HCT116 (cell line): ENCODE results near the gene ITGA11.

Source experiments
- ATF3 ChIP-seq: IDR thresholded peaks from 2 replicates; pipeline ENCODE4 v1.6.1; 2012
- CBX3 ChIP-seq: IDR thresholded peaks from 2 replicates; pipeline ENCODE4 v1.6.1; 2012; ENCODE audit warnings: low read depth
- CTCF ChIP-seq, 3 experiments: fragments of 200-600 bp in 1 of 3; sonication (generic) in 1 of 3; IDR thresholded peaks in 2 of 3; conservative IDR thresholded peaks in 1 of 3; 2 replicates each; pipeline ENCODE4 v1.5.1; 2012 to 2017; ENCODE audit warnings: low read depth in 2 of 3, low read length in 2 of 3, antibody characterized with exemption in 1 of 3, borderline replicate concordance in 1 of 3, control low read depth in 1 of 3, mild to moderate bottlenecking in 1 of 3, mixed read lengths in 1 of 3, mixed run types in 1 of 3, moderate library complexity in 1 of 3; ENCODE audit not compliant: insufficient read depth in 1 of 3
- JUND ChIP-seq: IDR thresholded peaks from 2 replicates; pipeline ENCODE4 v1.6.1; 2012
- MAX ChIP-seq: IDR thresholded peaks from 2 replicates; pipeline ENCODE4 v1.6.1; 2012
- POLR2A ChIP-seq: IDR thresholded peaks from 2 replicates; pipeline ENCODE4 v1.7.0; 2011; ENCODE audit warnings: borderline replicate concordance; ENCODE audit not compliant: insufficient read depth, insufficient read length; ENCODE audit errors: extremely low read depth
- POLR2AphosphoS5 ChIP-seq: IDR thresholded peaks from 2 replicates; pipeline ENCODE4 v1.6.1; 2011; ENCODE audit warnings: mild to moderate bottlenecking, low read depth, low read length, moderate library complexity
- REST ChIP-seq: IDR thresholded peaks from 2 replicates; pipeline ENCODE4 v1.6.1; 2012; ENCODE audit warnings: low read depth
- SIN3A ChIP-seq: IDR thresholded peaks from 2 replicates; pipeline ENCODE4 v1.6.1; 2012; ENCODE audit warnings: low read depth
- YY1 ChIP-seq: IDR thresholded peaks from 2 replicates; pipeline ENCODE4 v1.6.1; 2011; ENCODE audit warnings: low read length, low read depth, moderate library complexity, mild to moderate bottlenecking; ENCODE audit not compliant: insufficient replicate concordance; ENCODE audit errors: extremely low read depth
- ZFX ChIP-seq: fragments of 450-650 bp; IDR thresholded peaks from 2 replicates; pipeline ENCODE4 v1.6.1; 2017
- ZNF274 ChIP-seq: fragments of 200-500 bp; sonication (Bioruptor generic); IDR thresholded peaks from 2 replicates; pipeline ENCODE4 v1.6.1; 2014; ENCODE audit warnings: mild to moderate bottlenecking, low read depth, low read length, inconsistent platforms

- TF ChIP-seq CTCF (IDR thresholded peaks at IDR 0.05 in 2 of 3, conservative IDR thresholded peaks at IDR 0.05 in 1 of 3; ENCODE audit: borderline replicate concordance in 1 of 3, insufficient read depth in 1 of 3, low read depth in 2 of 3, low read length in 2 of 3) (no peak), POLR2A (no peak), MAX (no peak), SIN3A (no peak), ZFX (no peak), CBX3 (no peak), YY1 (no peak), ZNF274 (no peak), REST (no peak), JUND (no peak), POLR2AphosphoS5 (no peak), ATF3 (no peak)
Measured at GRCh38 chr15:68425428-68426060, 6.4 kb downstream of the ITGA11 start.
